Mucosa of gallbladder (tissue), 1 donor: ENCODE data around the gene CRTC1. TPM values are rescaled to one million over a fixed set of nuclear protein-coding genes. Genes with fewer than 3 reads are reported as not detected.

Experiments
- DNase-seq: peaks from one replicate; pipeline ENCODE4 v3.0.0-alpha.2; 2020; ENCODE audit warnings: low spot score
- total RNA-seq: library from RNA; stranded (reverse); gene quantifications from one replicate; pipeline ENCODE4 v1.2.1, GENCODE V29; 2021
- donor health status: DM: no; HTN: no; CAD: no.

The CRTC1 gene
- total RNA-seq, 1 donor from 2014 or later, result 23.6 TPM

- DNase-seq, result no peak
These were observed 61.7 kb downstream of the CRTC1 start for GRCh38 chr19:18745012-18745735.

- DNase-seq, result no peak
These were observed 62.5 kb downstream of the CRTC1 start for GRCh38 chr19:18745931-18746330.

GRCh38 chr19:18746401-18747325 lies 63.2 kb downstream of the CRTC1 start:
- DNase-seq, result no peak

DNA sequence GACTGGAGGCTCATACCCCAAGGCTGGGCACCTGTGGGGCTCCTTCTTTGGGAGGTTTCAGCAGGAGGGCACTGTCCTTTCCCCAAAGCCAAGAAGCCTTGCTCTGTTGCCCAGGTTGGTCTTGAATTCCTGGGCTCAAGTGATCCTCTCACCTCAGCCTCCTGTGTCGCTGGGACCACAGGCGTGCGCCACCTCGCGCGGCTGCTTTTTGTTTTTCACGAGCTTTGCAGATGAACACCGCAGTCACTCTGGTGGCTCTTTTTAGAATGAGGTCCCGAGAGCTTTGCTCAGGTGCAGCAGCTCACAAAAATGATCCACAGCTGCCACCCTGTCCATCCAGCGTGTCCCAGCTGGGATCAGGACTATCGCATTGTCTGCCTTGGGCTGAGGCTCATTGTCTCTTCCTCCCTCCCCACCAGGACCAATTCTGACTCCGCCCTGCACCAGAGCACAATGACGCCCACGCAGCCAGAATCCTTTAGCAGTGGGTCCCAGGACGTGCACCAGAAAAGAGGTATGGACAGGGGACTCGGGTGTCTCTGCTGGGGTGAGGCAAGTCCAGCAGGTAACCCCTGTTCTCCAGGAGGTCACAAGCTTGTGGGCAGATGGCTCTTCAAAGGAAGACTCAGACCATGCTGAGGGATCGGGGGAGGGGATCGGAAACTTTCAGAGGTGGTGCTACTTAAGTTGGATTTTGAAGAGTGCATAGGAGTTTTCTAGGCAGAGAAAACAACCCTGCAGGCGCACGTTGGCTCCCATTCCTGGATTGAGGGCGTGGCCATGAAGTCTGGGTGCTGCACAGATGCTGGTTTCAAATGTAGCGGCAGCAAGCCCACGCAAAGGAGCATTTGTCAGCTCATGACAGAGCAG lies 66.1 kb downstream of the CRTC1 start:
- no peak for DNase-seq

DNA sequence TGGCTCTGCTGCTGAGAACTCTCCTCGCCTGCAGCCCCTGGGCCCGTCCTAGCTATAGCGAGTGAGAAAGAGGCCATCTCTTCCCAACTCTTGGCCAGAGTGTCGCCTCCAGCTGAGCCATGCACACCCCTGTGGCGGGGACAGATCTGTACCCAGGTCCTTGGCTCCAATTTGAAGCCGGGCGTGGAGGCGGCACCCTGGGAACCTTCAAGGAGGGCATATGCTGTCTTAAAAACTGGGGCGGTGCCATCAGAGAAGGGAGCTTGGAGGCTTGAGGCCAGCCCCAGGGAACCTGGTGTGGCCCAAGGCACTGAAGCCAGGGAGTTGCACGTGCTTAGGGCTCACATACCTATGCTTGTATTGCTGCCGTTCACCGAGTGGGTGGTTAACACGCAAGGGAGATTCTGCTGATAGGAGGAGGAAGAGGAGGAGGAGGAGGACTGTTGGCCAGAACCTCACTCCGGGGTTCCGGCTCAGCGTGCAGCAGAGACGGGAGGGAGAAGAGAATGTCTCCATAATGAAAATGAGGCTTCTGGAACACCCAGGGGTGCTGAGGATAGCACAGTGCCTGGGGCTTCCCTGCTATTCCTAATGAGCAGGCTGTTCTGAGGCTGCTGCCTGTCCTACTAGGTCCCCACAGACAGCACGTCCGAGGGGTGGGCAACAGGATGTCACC lies 67.0 kb downstream of the CRTC1 start:
- no peak for DNase-seq

- no peak for DNase-seq
These were observed 68.1 kb downstream of the CRTC1 start for GRCh38 chr19:18751571-18751970.

DNA sequence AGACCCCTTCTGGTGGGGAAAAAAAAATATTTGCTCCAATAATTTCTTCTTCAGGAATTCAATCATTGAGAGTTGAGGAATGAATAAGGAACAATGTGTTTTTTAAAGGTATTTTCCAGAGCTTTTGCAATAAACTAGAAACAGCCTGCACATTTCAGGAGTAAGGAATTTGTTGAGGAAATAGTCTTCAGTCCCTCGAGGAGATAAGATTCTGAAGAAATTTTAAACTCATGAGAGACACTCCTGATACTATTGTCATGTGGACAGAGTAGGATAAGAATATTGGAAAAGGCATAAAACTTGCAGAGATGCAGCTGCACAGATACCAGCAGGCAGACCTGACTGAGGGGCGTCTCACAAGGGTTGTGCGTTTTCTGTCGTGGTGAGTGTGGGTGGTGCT lies 71.0 kb downstream of the CRTC1 start:
- DNase-seq, result no peak

- DNase-seq, result no peak
These were observed 73.4 kb downstream of the CRTC1 start for GRCh38 chr19:18756896-18757295.

DNA sequence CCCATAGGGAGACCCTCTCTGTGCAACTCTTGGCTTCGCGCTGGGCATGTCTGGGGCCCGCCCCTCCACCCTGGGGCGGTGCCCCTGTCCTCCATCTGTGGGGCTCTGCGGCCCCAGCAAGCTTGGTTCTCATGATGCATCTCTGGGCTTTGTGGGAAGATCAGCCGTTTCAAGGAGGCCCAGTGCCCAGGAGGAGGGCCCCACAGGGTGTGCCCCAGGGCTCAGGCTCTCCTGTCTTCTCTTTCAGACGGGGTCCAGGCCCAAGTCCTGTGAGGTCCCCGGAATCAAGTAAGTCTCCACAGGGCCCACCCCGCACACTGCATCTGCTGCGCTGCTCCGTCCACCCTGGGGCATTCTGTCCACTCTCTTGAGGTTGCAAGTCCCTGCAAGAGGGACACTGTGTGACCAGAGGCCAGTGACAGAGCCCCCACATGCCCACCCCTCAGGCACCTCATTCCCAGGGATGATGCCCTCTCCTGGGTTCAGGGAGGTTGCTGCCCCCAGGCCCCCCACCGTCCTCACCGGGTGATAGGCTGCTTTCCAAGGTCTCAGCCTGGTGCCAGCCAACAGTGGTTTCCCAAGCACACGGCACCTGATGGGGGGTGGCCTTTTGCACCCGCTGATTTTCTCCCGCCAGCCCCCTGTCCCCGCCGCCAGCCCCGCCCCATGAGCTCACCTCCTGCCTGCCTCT lies 76.0 kb downstream of the CRTC1 start:
- no peak for DNase-seq

- DNase-seq, result no peak
These were observed 76.5 kb downstream of the CRTC1 start for GRCh38 chr19:18759995-18760426.

- DNase-seq, result no peak
These were observed 77.2 kb downstream of the CRTC1 start for GRCh38 chr19:18760440-18761383.

DNA sequence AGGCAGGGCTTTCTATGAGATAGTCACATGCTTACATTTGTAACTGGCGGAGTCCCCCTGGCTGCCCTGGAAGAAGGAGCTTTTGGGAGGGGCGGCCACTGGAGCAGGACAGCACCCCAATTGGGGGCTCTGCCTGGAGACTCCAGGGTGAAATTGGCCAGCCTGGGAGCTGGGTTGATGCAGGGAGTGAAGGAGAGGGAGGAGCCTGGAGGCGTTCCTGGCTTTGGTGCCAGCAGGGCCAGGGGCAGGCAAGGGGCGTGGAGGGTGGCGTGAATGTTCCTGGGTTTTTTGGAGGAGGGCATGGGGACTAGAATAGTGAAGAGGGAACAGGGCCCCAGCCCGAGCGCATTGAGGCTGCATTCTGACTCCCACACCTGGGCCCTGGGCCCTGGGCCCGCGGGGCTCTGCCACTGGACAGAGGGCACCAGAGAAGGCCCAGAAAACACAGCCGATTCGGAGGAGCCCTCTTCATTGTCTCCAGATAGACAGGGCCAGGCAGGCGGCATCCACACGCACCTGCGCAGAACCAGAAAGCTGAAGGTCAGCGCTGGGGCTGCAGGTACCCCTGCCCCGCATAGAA lies 78.1 kb downstream of the CRTC1 start:
- DNase-seq, result no peak

- DNase-seq, result peak; percentile 90
These were observed 78.9 kb downstream of the CRTC1 start for GRCh38 chr19:18762125-18763023.

- peak; percentile 30 for DNase-seq
These were observed 80.5 kb downstream of the CRTC1 start for GRCh38 chr19:18763674-18764590.

- DNase-seq, result no peak
These were observed 81.1 kb downstream of the CRTC1 start for GRCh38 chr19:18764591-18765051.

- DNase-seq, result no peak
These were observed 81.7 kb downstream of the CRTC1 start for GRCh38 chr19:18765224-18765623.
